Fibroblast of mammary gland (primary cell): ENCODE measurements around the gene RAPGEF3.
A peak's percentile ranks its signal among the peaks of the same experiment; 100 is the strongest.

Experiments
- DNase-seq: peaks from one replicate; pipeline ENCODE4 v3.0.0-alpha.2; 2010; ENCODE audit warnings: low read depth
- H3K4me3 ChIP-seq: 2 replicates; pipeline ENCODE4 v1.5.1; 2011; ENCODE audit warnings: low read depth, mild to moderate bottlenecking, low read length, moderate library complexity; ENCODE audit not compliant: control insufficient read depth
- CTCF ChIP-seq: conservative IDR thresholded peaks from 2 replicates; pipeline ENCODE4 v1.5.1; 2011; ENCODE audit warnings: low read depth, low read length, inconsistent platforms; ENCODE audit not compliant: control insufficient read depth, insufficient read depth

RAPGEF3 gene

GRCh38 chr12:47746523-47746922 is 12.2 kb downstream of the RAPGEF3 start:
- no peak for TF ChIP-seq CTCF
- H3K4me3 ChIP-seq = no peak overlapping the region

GRCh38 chr12:47746073-47746472 is 12.6 kb downstream of the RAPGEF3 start:
- no peak for DNase-seq
- no peak overlapping the region for H3K4me3 ChIP-seq
- no peak for TF ChIP-seq CTCF

More at GRCh38 chr12:47746523-47746922, 12.2 kb downstream of the RAPGEF3 start:
- no peak for DNase-seq

- DNase-seq = no peak
- H3K4me3 ChIP-seq = no peak overlapping the region
- TF ChIP-seq CTCF = no peak
Observed at GRCh38 chr12:47745485-47746041, 13.1 kb downstream of the RAPGEF3 start.

GRCh38 chr12:47744778-47745436 is 13.8 kb downstream of the RAPGEF3 start:
- H3K4me3 ChIP-seq = no peak overlapping the region
- no peak for TF ChIP-seq CTCF
- DNase-seq = no peak

GRCh38 chr12:47744005-47744651 is 14.6 kb downstream of the RAPGEF3 start:
- no peak for DNase-seq
- H3K4me3 ChIP-seq = no peak overlapping the region
- TF ChIP-seq CTCF = peak; percentile 26

GRCh38 chr12:47743311-47743860 is 15.3 kb downstream of the RAPGEF3 start:
- no peak overlapping the region for H3K4me3 ChIP-seq
- no peak for DNase-seq
- no peak for TF ChIP-seq CTCF
